Cortex of kidney (tissue), 1 donor: ENCODE results near the gene LRRC2.

Experiments used
- DNase-seq: peaks from one replicate; lab custom pipeline; 2025; lab: John Stamatoyannopoulos, UW

Gene LRRC2

GRCh38 chr3:46477756-46478155 lies 88.3 kb downstream of the LRRC2 start:
- no peak for DNase-seq

DNA sequence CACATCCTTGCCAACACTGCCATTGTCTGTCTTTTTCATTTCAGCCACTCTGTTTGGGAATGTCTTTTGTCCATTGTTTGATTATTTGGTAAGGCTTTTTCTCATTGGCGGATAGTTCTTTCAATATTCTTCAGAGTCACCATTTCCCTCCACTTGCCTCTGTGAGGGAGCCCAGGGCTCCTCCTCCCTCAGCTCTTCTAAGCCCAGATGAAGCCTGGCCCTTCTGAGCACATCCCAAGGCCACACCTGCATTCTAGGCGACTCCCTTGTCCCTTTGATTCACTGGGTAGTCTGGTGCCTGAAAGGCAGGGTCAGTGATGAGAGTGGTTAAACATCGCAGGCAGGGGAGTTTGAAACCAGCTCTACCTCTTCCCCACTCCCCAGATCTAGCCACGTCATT lies 89.0 kb downstream of the LRRC2 start:
- DNase-seq, result no peak

DNA sequence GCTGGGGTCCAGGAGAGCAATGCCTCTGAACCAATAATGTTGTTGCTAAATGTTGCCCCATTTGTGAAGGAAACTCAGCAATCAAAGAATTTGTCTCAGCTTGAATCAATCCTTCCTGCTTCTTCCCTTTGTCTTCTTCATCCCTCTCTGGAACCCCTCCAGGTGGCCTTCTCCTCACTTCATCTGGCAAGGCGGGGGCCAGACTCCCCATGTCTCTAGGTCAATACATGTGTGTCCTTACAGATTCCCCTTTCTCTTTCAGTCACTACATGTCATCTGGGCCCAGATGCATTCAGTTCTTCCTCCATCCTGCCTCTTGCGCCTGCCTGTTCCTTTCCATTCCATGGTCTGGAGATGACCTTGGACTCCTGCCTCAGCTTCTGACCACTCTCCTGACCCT lies 93.4 kb downstream of the LRRC2 start:
- DNase-seq, result no peak

GRCh38 chr3:46471371-46471914 lies 94.7 kb downstream of the LRRC2 start:
- DNase-seq, result no peak

DNA sequence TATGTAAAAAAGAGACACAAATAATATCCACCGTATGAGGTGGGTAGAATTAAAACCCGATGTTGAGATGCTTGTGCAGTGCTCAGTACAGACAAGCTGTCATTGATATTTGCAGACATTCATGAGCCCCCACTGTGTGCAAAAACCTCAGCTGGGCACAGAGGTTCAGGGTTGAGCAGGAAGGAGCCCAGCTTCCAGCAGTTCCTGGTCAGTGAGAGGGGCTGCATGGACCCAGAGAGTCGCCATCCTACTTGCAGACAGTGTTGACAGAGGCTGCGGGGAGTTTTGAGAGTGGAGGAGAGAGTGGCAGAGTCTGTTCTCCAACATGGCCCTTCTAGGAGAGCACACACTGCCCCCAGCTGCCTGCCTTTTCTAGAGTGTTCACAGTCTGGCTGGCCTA lies 95.3 kb downstream of the LRRC2 start:
- no peak for DNase-seq

DNA sequence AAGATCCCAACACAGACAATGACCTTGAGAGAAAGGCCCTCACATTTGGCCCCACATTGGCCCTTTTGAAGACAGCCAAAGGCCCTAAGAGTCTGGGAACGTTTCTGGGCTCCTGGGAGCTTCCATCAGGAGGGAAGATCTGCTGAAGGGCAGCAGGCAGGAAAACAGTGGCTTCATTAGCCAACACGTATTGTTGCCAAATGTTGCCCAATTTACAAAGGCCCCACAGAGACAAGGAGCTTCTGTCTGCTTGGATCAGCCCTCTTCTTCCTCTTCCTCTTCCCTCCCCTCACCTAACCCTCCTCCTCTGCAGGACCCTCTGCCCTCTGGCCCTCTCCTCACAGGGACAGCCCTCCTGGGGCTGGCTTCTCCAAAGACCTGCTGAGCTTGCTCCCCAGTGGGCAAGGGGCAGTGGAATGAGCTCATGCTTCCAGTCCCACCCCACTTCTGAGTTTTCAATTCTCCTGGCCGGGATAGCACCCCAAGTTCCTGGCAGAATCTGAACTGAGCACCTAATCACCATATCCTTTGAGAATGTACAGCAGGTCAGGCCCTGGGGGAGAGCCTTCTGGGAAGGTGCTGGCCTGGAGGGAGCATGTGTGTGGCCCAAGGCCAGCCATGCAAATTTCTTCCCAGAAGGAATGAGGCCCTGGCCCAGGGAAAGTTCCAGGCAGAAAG lies 96.3 kb downstream of the LRRC2 start:
- DNase-seq, result no peak

GRCh38 chr3:46468753-46469600 lies 97.1 kb downstream of the LRRC2 start:
- no peak for DNase-seq

DNA sequence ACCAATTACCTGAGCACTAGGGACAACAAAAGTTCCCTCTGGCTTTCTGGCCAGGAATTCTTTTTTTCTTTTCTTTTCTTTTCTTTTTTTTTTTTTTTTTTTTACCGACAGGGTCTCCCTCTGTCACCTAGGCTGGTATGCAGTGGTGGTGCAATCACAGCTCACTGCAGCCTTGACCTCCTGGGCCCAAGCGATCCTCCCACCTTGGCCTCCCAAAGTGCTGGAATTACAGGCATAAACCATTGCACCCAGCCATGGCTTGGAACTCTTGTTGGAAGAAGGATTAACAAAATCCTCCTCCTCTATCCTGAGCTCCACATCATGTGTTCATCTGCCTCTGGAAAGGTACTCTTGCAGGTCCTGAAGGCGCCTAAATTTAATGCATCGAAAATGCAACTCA lies 98.5 kb downstream of the LRRC2 start:
- DNase-seq, result no peak

- DNase-seq, result no peak
Measured at GRCh38 chr3:46466871-46467403, 99.2 kb downstream of the LRRC2 start.

GRCh38 chr3:46466273-46466672 lies 99.8 kb downstream of the LRRC2 start:
- no peak for DNase-seq
